Subcutaneous abdominal adipose tissue (tissue), 5 donors: Measurements from ENCODE around the gene IKZF1.

Experiments
- H3K27ac ChIP-seq: one replicate; pipeline ENCODE4 v1.7.0; 2013; ENCODE audit warnings: low read depth, mild to moderate bottlenecking, inconsistent platforms, low read length, moderate library complexity
- H3K27me3 ChIP-seq, 5 donors: one replicate each; pipeline ENCODE4 v1.7.0; 2013; ENCODE audit warnings: low read length in 5 of 5, inconsistent platforms in 1 of 5; ENCODE audit not compliant: control insufficient read depth in 5 of 5, insufficient read depth in 4 of 5
- H3K36me3 ChIP-seq, 5 donors: one replicate each; pipeline ENCODE4 v1.7.0; 2013; ENCODE audit warnings: low read length in 5 of 5; ENCODE audit not compliant: control insufficient read depth in 5 of 5, insufficient read depth in 5 of 5
- H3K4me1 ChIP-seq, 5 donors: one replicate each; pipeline ENCODE4 v1.7.0; 2013; ENCODE audit warnings: low read length in 5 of 5, mild to moderate bottlenecking in 3 of 5, moderate library complexity in 1 of 5; ENCODE audit not compliant: control insufficient read depth in 5 of 5, insufficient read depth in 5 of 5
- H3K4me3 ChIP-seq, 5 donors: one replicate each; pipeline ENCODE4 v1.7.0; 2013; ENCODE audit warnings: low read length in 5 of 5, low read depth in 1 of 5
- H3K9ac ChIP-seq, 5 donors: one replicate each; pipeline ENCODE4 v1.7.0; 2013; ENCODE audit warnings: low read length in 5 of 5, mild to moderate bottlenecking in 4 of 5, moderate library complexity in 3 of 5
- H3K9me3 ChIP-seq, 5 donors: one replicate each; pipeline ENCODE4 v1.7.0; 2013; ENCODE audit warnings: low read length in 5 of 5; ENCODE audit not compliant: control insufficient read depth in 5 of 5
- donor health status: healthy.
- donor health status: healthy.
- donor health status: healthy.
- donor health status: healthy.
- donor health status: healthy.

Gene IKZF1

DNA sequence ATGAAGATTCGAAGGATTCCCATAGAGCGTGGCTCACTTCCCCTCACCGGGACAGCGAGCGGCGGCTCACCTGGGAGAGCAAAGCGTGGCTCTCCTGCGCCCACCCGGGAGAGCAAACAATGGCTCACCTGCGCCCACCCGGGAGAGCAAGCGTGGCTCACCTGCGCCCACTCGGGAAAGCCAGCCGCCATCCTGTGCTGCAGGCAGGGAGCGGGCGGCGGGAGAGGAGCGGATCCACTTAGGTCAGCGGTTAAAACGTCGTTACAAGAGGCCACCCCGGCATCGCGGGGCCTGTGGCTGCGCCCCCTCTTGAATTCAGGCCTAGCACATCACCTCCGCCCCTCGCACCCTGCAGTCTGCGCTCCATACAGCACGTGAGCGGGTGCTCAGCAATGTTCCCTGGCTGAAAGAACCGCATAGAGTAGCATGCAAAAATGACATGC is 146.1 kb downstream of the IKZF1 start:
- Histone ChIP-seq H3K27ac (peak overlapping the region; percentile 42), H3K27me3 (no peaks in the 10 kb centered on the region)

More for the DNA sequence above, 146.1 kb downstream of the IKZF1 start:
- H3K4me1 ChIP-seq: peaks cover 0 to 19% (median 15%) of the 10 kb centered on the region in 5 donors
- H3K9me3 ChIP-seq: no peaks in the 10 kb centered on the region
- H3K4me3 ChIP-seq: peak overlapping the region; percentile 68 to 96 (median 83)
- H3K36me3 ChIP-seq: peaks cover 13 to 15% (median 14%) of the 10 kb centered on the region in 5 donors
- H3K9ac ChIP-seq: peak overlapping the region in 4 of 5 donors; percentile 66 to 85 (median 76)
